ENCODE results near the gene CACNA1E.
"Not testable (repeated sequence)": the region's sequence is repeated elsewhere in the genome, so short reads cannot be mapped to it uniquely, and the experiment has no call there.

Gene CACNA1E

GRCh38 chr1:181516706-181517105 is 33.4 kb downstream of the CACNA1E start:
- Mint-ChIP-seq H3K36me3 (no peaks in the 10 kb centered on the region), H3K4me3 (no peak overlapping the region), H3K27me3 (no peaks in the 10 kb centered on the region), H3K9me3 (no peaks in the 10 kb centered on the region), H3K27ac (no peak overlapping the region), H3K4me1 (peaks cover 14% of the 10 kb centered on the region)
- no peak for DNase-seq (ENCODE audit: low spot score in 2 of 2)
- no peak for ATAC-seq (ENCODE audit: low read depth)

- DNase-seq (ENCODE audit: low spot score in 2 of 2), result no peak
- Mint-ChIP-seq H3K4me1 (peaks cover 12% of the 10 kb centered on the region), H3K36me3 (no peaks in the 10 kb centered on the region), H3K27ac (no peak overlapping the region), H3K4me3 (no peak overlapping the region), H3K27me3 (no peaks in the 10 kb centered on the region), H3K9me3 (no peaks in the 10 kb centered on the region)
- no peak for ATAC-seq (ENCODE audit: low read depth)
Observed at GRCh38 chr1:181517181-181517875, 34.0 kb downstream of the CACNA1E start.

DNA sequence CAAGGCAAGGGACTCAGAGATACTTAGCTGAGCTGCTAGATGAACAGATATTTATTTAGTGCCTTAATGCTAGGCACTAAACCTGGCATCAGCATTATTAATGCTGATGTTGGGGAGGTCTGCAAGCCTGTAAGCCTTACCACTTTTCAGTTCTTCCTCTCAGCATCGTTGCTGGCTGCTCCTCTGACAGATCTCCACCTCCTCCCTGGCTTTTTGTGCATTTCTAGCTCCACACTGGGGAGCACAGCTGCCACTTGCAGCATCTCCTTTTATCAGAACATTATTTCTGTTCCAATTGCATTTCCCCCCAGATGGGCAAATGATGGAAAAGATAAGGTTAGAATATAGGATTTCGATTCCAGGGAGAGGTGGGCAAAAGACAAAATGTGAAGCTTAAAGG is 34.8 kb downstream of the CACNA1E start:
- Mint-ChIP-seq H3K4me1 (peaks cover 11% of the 10 kb centered on the region), H3K4me3 (no peak overlapping the region), H3K36me3 (no peaks in the 10 kb centered on the region), H3K9me3 (no peaks in the 10 kb centered on the region), H3K27me3 (no peaks in the 10 kb centered on the region), H3K27ac (no peak overlapping the region)
- ATAC-seq (ENCODE audit: low read depth) (no peak), DNase-seq (ENCODE audit: low spot score in 2 of 2) (no peak)

- Mint-ChIP-seq H3K4me1 (no peaks in the 10 kb centered on the region), H3K27me3 (no peaks in the 10 kb centered on the region), H3K9me3 (peaks cover 2% of the 10 kb centered on the region), H3K27ac (no peak overlapping the region), H3K4me3 (no peak overlapping the region), H3K36me3 (peaks cover 2% of the 10 kb centered on the region)
- DNase-seq (ENCODE audit: low spot score in 2 of 2) (no peak), ATAC-seq (ENCODE audit: low read depth) (no peak)
Observed at GRCh38 chr1:181522864-181523263, 39.5 kb downstream of the CACNA1E start.

- ATAC-seq (ENCODE audit: low read depth), result no peak
- no peak for DNase-seq (ENCODE audit: low spot score in 2 of 2)
- H3K27me3 Mint-ChIP-seq, result no peaks in the 10 kb centered on the region
- H3K36me3 Mint-ChIP-seq, result peaks cover 7% of the 10 kb centered on the region
- H3K9me3 Mint-ChIP-seq, result peaks cover 9% of the 10 kb centered on the region
- no peak overlapping the region for H3K27ac Mint-ChIP-seq
- no peak overlapping the region for H3K4me3 Mint-ChIP-seq
- H3K4me1 Mint-ChIP-seq, result no peaks in the 10 kb centered on the region
Observed at GRCh38 chr1:181525104-181525721, 41.9 kb downstream of the CACNA1E start.

GRCh38 chr1:181528241-181528640 is 44.9 kb downstream of the CACNA1E start:
- not testable (repeated sequence) for H3K4me3 Mint-ChIP-seq; H3K4me1 Mint-ChIP-seq; H3K9me3 Mint-ChIP-seq; H3K36me3 Mint-ChIP-seq; DNase-seq (ENCODE audit: low spot score in 2 of 2); H3K27me3 Mint-ChIP-seq; H3K27ac Mint-ChIP-seq; ATAC-seq (ENCODE audit: low read depth)

DNA sequence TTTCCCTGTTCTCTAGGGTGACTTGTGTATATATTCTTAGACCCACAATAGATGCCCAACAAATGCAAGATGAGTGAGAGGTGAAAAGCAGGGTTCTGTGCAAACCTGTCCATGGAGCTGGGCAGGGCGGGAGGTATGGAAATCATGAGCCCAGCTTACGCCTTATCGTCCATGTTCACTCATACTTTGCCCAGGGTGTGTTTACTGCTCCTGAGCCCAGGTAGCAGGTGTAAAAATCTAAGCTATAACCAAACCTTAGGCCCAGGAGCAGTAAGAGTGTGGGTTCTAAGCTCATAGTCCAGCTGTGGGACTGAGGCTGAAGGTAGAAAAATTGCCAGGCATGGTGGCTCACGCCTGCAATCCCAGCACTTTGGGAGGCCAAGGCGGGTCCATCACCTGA is 48.1 kb downstream of the CACNA1E start:
- peaks cover 3% of the 10 kb centered on the region for H3K27me3 Mint-ChIP-seq
- H3K4me3 Mint-ChIP-seq, result no peak overlapping the region
- H3K27ac Mint-ChIP-seq, result no peak overlapping the region
- no peak for ATAC-seq (ENCODE audit: low read depth)
- peaks cover 9% of the 10 kb centered on the region for H3K9me3 Mint-ChIP-seq
- no peak for DNase-seq (ENCODE audit: low spot score in 2 of 2)
- peaks cover 7% of the 10 kb centered on the region for H3K36me3 Mint-ChIP-seq
- no peaks in the 10 kb centered on the region for H3K4me1 Mint-ChIP-seq

DNA sequence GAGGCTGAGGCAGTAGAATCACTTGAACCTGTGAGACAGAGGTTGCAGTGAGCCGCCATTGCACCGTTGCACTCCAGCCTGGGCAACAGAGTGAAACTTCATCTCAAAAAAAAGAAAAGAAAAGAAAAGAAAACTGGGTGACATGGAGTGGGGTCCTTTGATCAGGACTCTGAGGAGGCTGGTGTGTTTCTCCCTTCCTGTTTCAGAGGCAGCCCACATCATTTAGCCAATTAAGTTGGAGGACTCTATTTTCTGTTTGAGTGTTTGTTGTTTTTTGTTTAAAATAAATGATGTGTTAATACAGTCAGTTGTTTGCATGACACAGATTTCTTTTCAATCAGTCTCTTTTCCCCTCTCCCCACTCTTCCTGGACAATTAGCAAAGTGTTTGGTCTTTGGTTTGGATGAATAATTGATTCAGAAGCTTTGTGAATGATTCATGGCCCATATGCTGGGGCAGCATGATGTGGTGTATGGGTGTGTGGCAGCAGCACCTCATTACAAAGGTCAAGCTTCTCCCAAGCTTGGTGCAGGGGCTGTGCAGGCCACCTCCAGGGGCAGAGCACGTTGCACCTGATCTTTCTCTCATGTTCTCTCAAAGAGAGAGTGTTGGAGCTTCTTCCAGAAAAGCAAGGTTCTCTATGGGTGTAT is 48.8 kb downstream of the CACNA1E start:
- DNase-seq (ENCODE audit: low spot score in 2 of 2) (no peak), ATAC-seq (ENCODE audit: low read depth) (no peak)
- H3K4me1 Mint-ChIP-seq, result no peaks in the 10 kb centered on the region
- peaks cover 9% of the 10 kb centered on the region for H3K9me3 Mint-ChIP-seq
- peaks cover 3% of the 10 kb centered on the region for H3K27me3 Mint-ChIP-seq
- H3K27ac Mint-ChIP-seq, result no peak overlapping the region
- no peak overlapping the region for H3K4me3 Mint-ChIP-seq
- H3K36me3 Mint-ChIP-seq, result peaks cover 7% of the 10 kb centered on the region

- Mint-ChIP-seq H3K4me1 (peaks cover 6% of the 10 kb centered on the region), H3K27me3 (peaks cover 7% of the 10 kb centered on the region), H3K36me3 (no peaks in the 10 kb centered on the region)
Observed at GRCh38 chr1:181538836-181539235, 55.5 kb downstream of the CACNA1E start.

DNA sequence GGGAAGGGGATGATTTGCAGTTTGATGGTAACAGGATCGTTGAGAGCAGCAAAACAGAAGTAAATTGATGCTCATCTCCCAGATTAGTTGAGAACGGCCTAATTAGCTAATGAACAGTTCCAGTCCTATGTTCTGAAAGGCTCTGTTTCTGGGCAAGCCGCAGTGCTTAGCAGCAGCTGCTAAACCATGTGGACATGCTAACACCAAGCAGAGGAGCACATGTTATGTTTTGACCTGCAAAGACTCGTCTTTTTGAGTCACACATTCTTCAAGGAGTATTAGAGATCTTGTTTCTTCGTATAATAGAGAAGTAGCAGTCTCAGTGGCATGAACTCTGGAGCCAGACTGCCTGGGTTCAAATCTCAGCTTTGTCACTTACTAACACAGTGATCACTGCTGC is 58.1 kb downstream of the CACNA1E start:
- ATAC-seq (ENCODE audit: low read depth) (no peak), DNase-seq (ENCODE audit: low spot score in 2 of 2) (no peak)
- peaks cover 10% of the 10 kb centered on the region for H3K27me3 Mint-ChIP-seq
- H3K9me3 Mint-ChIP-seq, result peaks cover 3% of the 10 kb centered on the region
- no peak overlapping the region for H3K4me3 Mint-ChIP-seq
- no peaks in the 10 kb centered on the region for H3K36me3 Mint-ChIP-seq
- no peak overlapping the region for H3K27ac Mint-ChIP-seq
- H3K4me1 Mint-ChIP-seq, result peaks cover 6% of the 10 kb centered on the region

More at GRCh38 chr1:181538836-181539235, 55.5 kb downstream of the CACNA1E start:
- peaks cover 2% of the 10 kb centered on the region for H3K9me3 Mint-ChIP-seq
- H3K27ac Mint-ChIP-seq, result no peak overlapping the region
- DNase-seq (ENCODE audit: low spot score in 2 of 2), result no peak
- no peak overlapping the region for H3K4me3 Mint-ChIP-seq
- ATAC-seq (ENCODE audit: low read depth), result no peak

GRCh38 chr1:181541947-181542346 is 58.6 kb downstream of the CACNA1E start:
- Mint-ChIP-seq H3K27me3 (peaks cover 13% of the 10 kb centered on the region), H3K9me3 (peaks cover 3% of the 10 kb centered on the region), H3K27ac (no peak overlapping the region), H3K36me3 (no peaks in the 10 kb centered on the region), H3K4me1 (peaks cover 6% of the 10 kb centered on the region), H3K4me3 (no peak overlapping the region)
- ATAC-seq (ENCODE audit: low read depth) (no peak), DNase-seq (ENCODE audit: low spot score in 2 of 2) (no peak)

DNA sequence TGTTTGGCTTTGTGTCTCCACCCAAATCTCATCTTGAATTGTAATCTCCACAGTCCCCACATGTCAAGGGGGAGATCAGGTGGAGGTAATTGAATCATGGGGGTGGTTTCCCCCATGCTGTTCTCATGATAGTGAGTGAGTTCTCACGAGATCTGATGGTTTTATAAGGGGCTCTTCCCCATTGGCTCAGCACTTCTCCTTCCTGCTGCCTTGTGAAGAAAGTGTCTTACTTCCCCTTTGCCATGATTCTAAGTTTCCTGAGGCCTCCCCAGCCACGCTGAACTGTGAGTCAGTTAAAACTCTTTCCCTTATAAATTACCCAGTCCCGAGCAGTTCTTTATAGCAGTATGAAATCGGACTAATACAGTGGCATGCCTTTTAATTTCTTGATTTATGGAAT is 59.1 kb downstream of the CACNA1E start:
- H3K9me3 Mint-ChIP-seq; H3K36me3 Mint-ChIP-seq; H3K27ac Mint-ChIP-seq; DNase-seq (ENCODE audit: low spot score in 2 of 2); ATAC-seq (ENCODE audit: low read depth); H3K4me1 Mint-ChIP-seq; H3K4me3 Mint-ChIP-seq: not testable (repeated sequence)
- peaks cover 17% of the 10 kb centered on the region for H3K27me3 Mint-ChIP-seq

GRCh38 chr1:181545395-181545794 is 62.1 kb downstream of the CACNA1E start:
- Mint-ChIP-seq H3K9me3 (peaks cover 3% of the 10 kb centered on the region), H3K4me1 (peaks cover 8% of the 10 kb centered on the region), H3K27ac (no peak overlapping the region), H3K36me3 (no peaks in the 10 kb centered on the region), H3K4me3 (no peak overlapping the region), H3K27me3 (peaks cover 14% of the 10 kb centered on the region)
- ATAC-seq (ENCODE audit: low read depth) (no peak), DNase-seq (ENCODE audit: low spot score in 2 of 2) (no peak)

DNA sequence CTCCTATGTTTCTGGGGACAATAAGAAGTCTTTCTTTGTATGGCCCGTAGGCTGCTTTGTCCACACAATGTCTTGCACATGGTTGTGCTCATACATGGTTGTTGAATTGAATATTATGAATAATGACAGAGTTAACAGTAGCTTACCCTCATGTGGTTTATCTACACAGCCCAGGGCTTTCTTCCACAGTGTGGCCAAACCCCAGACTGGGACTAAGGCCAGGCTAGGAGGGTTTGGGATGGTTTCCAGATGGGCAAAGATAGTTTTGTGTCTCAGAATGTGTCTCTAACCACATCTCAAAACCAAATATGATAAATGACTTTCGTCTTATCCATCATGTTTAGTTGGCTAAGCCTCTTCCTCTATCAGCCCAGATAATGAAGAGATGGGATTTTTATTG is 65.2 kb downstream of the CACNA1E start:
- Mint-ChIP-seq H3K4me1 (peaks cover 5% of the 10 kb centered on the region), H3K36me3 (no peaks in the 10 kb centered on the region), H3K9me3 (peaks cover 1% of the 10 kb centered on the region), H3K27me3 (peaks cover 14% of the 10 kb centered on the region), H3K27ac (no peak overlapping the region), H3K4me3 (no peak overlapping the region)
- DNase-seq (ENCODE audit: low spot score in 2 of 2), result no peak
- no peak for ATAC-seq (ENCODE audit: low read depth)
